Left hindlimb (tissue), 1 donor: Measurements from ENCODE around the gene AGBL3.
"Not testable (repeated sequence)": the region's sequence is repeated elsewhere in the genome, so short reads cannot be mapped to it uniquely, and the experiment has no call there.

Experiments used
- DNase-seq: peaks from one replicate; pipeline ENCODE4 v3.0.0-alpha.2; 2018

Gene AGBL3

GRCh38 chr7:134966691-134967090 is 19.6 kb upstream of the AGBL3 start:
- DNase-seq = no peak

DNA sequence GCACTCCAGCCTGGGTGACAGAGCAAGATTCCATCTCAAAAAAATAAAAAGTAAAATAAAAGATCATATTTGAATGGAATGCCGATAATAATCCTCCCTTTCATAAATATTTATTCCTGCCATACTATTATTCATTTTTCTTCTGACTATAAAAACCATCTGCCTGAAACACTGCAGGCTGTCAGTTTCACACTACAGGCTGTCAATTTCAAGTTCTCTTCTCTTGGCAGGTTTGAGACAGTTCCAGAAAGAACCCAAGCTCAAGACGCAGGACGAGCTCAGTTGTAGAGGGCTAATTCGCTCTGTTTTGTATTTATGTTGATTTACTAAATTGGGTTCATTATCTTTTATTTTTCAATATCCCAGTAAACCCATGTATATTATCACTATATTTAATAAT is 18.2 kb upstream of the AGBL3 start:
- no peak for DNase-seq

GRCh38 chr7:134981645-134982044 is 4.7 kb upstream of the AGBL3 start:
- DNase-seq = not testable (repeated sequence)

DNA sequence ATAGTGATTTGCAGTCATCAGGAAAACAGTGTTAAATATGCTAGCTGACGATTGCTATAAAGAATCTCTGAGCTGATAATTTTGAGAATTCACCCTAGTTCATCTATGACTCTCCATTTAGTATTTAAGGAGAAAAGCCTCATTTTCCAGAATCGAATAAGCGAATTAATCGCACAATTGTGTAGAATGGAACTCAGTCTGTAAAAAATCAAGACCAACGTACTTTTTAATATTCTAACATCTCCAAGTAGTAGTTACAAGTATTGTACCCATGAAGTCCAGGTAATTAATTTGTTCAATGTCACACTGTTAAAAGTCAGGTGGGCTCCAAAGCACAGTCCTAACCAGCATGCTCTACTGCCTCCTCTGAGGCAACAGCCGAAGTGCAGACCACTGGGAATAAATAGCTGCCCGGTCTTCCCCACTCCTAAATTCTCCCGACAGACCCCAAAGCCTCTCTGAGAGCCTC is 380 bp upstream of the AGBL3 start:
- DNase-seq = no peak

DNA sequence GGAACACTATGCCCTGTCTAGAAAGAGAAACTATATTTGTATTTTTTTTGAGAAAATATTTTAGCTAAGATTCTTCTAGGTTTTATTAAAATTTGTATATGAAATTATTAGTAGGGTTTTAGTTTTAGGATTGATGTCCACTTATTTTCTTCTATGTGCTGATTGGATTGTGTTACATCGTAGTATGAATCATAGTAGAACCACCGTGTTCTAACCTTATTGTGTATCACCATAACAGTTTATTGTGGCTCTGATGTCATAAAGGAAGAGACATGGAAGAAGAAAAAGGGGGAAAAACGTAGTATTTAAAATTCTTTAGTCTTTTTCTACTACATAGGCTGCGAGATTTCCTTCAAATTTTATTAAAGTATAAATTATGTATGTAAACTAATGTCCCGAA is 1.9 kb downstream of the AGBL3 start:
- DNase-seq = no peak

DNA sequence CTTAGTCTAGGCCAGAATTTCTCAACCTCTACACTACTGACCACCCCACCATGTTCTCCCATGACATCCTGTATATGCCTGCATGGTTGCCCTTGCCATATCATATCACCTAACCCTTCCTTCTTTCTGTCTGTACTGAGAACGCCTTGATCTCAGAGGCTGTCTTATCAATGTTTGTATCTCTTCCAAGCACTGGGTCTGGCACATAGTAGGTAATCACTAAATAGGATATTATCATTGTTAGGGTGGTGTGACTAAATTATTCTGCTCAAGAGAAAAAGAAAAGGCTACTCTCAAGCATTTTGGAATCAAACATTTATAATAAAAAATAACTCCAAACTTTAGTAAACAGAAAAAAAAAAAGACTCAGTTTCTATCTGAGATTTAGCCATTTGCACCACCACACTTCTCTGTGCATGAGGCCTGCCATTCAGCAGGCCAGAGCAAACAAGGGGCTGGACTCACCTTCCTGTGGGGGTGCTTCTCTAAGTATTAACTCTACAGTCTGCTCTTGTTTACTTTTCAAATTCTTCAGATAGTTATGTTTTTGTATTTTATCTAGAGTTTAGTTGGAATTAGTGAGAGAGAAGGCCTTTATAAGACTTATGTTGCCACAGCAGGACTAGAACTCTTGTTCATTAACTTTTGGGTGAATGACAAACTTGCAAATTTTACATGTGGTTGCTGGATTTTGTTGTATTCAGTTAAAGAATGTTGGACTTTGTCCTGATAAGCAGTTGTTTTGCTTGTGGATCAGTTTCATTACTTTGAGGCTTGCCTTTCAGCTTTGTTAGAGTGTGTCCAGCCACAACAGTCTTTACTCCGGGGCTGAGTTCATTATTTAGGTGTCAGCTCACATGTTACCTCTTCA is 5.4 kb downstream of the AGBL3 start:
- no peak for DNase-seq

- DNase-seq = no peak
These were observed 6.4 kb downstream of the AGBL3 start for GRCh38 chr7:134992626-134993179.

- DNase-seq = no peak
These were observed 7.7 kb downstream of the AGBL3 start for GRCh38 chr7:134993877-134994456.

GRCh38 chr7:134995239-134996096 is 9.2 kb downstream of the AGBL3 start:
- no peak for DNase-seq

DNA sequence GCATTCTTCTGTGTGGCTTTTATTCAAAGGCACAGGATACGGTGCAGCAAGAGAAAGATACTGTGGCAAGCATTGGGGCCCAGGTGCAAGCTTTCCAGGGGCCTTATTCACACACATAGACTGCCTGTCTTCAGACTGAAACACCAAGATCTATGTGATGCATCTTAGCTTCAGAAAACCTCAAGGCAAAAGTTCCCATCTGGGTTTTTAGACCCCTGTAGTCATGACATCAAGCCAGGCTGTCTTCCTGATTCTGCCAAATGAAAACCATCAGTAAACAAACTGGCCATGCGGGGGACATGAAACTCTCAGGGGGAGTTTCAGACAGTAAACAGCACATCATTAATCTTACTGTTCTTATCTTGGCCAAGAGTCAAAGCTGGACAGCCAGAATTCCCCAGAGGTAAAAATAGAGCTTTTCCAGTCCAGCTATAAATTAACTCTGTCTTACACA is 9.8 kb downstream of the AGBL3 start:
- no peak for DNase-seq

DNA sequence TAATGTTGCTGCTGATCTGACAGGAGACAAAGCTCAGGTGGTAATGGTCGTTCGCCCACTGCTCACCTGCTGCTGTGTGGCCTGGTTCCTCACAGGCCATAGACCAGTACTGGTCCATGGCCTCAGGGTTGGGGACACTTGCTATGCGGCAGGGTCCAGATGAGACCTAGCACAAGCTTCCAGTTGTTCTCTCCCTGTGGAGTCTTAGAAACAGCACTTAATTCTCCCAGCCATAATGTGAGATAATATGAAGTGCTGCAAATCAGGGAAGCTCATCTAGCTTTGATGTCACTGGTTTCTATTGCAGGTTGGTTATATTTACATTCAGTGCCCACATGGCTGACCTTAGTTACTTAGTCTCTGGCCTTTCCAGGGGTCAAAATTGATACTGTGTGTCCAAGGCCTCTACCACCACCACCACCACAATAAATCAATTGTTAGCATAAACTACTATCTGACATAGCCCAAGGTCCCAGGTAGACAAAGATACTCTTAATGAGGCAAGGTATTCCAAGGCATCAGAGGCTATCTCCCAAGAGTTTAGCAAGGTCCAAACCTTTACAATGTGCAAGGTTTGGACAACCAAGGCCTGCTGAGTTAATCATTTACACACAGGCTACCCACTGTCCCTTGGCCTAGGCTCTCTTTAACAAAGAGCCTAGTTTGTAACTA is 11.0 kb downstream of the AGBL3 start:
- DNase-seq = no peak

DNA sequence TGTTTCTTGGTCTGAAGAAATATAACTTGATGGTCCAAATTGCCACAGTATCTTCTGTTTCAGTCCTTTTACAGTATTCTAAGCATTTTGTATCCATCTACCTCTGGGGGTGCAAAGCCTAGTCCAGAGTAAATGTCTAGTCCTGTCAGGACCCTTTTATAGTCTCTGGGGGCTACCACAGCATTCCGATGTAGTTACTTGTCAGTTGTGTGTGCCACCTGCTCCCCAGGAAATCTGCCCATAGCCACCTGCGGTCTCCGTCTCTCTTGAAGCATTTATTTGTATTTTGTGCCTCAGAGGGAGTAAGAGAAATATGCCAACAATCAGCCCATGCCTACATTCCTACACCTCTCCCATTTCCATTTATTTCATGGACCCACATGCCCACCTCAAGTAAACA is 12.8 kb downstream of the AGBL3 start:
- no peak for DNase-seq

DNA sequence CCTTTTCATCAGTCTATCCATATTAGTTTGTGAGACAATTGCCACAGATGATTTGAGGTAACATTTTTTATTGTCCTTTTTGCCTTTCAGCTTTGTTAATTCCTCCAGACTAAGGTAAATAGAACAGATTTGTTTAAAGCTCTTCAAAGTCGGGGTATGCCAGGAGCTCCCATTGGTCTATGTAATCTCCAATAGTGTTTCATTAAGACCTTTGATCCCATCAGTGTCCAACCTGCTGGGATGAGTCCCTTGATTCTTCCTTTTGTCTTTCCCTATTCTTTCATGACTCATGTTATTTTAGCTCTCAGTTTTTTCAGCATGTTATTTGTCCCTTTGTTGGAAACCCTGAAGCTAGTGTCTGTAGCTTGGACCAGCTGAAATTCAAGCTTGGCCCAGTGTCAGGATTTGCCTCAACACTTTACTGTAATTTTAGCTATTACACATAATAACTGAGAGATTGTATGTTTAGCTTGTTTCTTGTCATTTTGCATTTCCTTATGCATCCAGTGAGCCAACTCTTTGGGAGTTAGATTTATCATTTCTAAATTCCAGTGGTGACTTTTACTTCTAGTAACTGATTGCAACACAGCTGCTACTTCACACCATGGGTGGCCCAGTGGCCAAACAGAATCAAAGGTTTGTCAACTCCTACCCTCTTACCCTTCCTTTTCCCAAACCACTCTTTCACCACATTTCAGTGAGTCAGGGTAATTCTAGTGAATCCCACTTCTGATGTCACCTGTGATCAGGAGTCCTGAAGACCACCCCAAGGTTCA is 15.3 kb downstream of the AGBL3 start:
- DNase-seq = no peak

DNA sequence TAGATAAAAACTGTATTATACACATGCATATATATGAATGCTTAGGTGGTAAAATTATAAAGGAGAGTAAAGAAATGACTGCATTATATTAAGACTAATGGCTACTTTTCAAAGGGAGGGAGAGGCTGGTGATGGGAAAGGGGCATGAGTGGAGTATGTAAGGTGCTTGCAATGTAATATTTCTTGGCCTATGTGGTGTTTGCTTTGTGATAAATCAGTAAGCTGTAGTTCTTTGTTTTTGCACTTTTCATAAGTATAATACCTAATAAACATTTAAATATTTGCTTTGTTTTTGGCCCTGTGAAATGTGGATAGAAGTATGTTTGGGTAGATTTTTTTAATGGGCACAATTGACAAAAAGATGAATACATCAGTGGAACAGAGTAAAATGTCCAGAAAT is 25.9 kb downstream of the AGBL3 start:
- no peak for DNase-seq

- DNase-seq = no peak
These were observed 37.3 kb downstream of the AGBL3 start for GRCh38 chr7:135023622-135024021.

GRCh38 chr7:135035252-135035651 is 48.9 kb downstream of the AGBL3 start:
- no peak for DNase-seq

DNA sequence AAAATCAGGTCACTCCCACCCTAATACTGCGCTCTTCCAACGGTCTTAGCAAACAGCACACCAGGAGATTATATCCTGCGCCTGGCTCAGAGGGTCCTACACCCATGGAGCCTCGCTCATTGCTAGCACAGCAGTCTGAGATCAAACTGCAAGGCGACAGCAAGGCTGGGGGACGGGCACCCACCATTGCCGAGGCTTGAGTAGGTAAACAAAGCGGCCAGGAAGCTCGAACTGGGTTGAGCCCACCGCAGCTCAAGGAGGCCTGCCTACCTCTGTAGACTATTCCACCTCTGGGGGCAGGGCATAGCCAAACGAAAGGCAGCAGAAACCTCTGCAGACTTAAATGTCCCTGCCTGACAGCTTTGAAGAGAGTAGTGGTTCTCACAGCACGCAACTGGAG is 80.7 kb downstream of the AGBL3 start:
- not testable (repeated sequence) for DNase-seq

GRCh38 chr7:135074096-135074495 is 87.8 kb downstream of the AGBL3 start:
- no peak for DNase-seq

DNA sequence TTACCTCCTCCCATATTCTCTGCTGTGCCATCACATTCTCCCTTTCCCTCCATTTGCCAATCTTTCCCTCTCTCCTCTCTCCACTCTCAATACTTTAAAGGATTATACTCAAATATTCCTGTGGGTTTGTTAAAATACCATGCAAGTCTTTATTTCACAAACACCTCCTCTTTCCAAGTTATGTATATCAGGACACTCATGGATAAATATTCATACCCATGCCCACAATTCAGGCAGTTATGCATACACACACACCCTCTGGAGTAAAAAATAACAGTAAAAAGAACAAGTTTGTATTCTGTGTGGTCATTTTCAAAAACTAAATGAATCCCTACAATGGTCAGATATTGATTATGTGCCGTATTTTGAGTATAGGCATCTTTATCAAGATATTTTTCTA is 88.2 kb downstream of the AGBL3 start:
- DNase-seq = no peak

- DNase-seq = no peak
These were observed 89.4 kb downstream of the AGBL3 start for GRCh38 chr7:135075716-135076115.

- DNase-seq = no peak
These were observed 90.6 kb downstream of the AGBL3 start for GRCh38 chr7:135076882-135077281.

DNA sequence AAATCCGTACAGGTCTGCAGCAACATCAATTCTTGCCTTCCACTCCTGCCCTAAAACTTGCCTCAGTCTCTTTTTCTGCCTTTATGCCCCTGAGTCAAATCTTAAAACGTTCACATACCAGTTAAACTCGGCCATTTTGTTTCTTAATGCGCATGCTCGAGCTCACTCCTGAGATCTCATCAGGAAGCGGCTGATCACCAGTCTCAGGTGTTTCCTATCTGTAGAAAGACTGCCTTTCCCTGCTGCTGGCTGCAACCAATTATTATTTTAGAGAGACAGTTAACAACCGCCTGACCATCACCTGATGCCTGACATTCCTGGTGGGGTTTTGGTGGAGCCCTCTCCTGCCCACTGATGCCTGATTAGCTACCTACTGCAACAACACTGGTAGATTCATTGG is 91.3 kb downstream of the AGBL3 start:
- no peak for DNase-seq
